Measurements from ENCODE around the gene CKB.

- TF ChIP-seq POLR2A (IDR thresholded peaks at IDR 0.05; ENCODE audit: low read length) (no peak), FOSL2 (IDR thresholded peaks at IDR 0.05) (no peak), FOSL2 (CRISPR knock-in tag; IDR thresholded peaks at IDR 0.05) (no peak), MYC (IDR thresholded peaks at IDR 0.05; ENCODE audit: borderline replicate concordance, low read length) (no peak), CTCF (IDR thresholded peaks at IDR 0.05) (no peak), EP300 (IDR thresholded peaks at IDR 0.05) (no peak), MAZ (IDR thresholded peaks at IDR 0.05; ENCODE audit: borderline replicate concordance, low read depth, low read length) (no peak), REST (IDR thresholded peaks at IDR 0.05) (no peak), HDAC2 (IDR thresholded peaks at IDR 0.05) (no peak), CHD4 (IDR thresholded peaks at IDR 0.05; ENCODE audit: borderline replicate concordance) (no peak), POLR2AphosphoS2 (conservative IDR thresholded peaks at IDR 0.05; ENCODE audit: low read length) (no peak), RAD21 (conservative IDR thresholded peaks at IDR 0.05 in 1 of 2, IDR thresholded peaks at IDR 0.05 in 1 of 2) (no peak), RARB (CRISPR knock-in tag; IDR thresholded peaks at IDR 0.05) (no peak), JUN (IDR thresholded peaks at IDR 0.05) (no peak), NFE2L2 (conservative IDR thresholded peaks at IDR 0.05; ENCODE audit: low read length) (no peak)
These were observed 11.6 kb downstream of the CKB start for GRCh38 chr14:103510724-103511693.

All from A549 (cell line).